Choroid plexus epithelial cell (primary cell): Measurements from ENCODE around the gene CAMP.
A peak's percentile ranks its signal among the peaks of the same experiment; 100 is the strongest.
"Not testable (repeated sequence)": the region's sequence is repeated elsewhere in the genome, so short reads cannot be mapped to it uniquely, and the experiment has no call there.

Source experiments
- DNase-seq: peaks from one replicate; pipeline ENCODE4 v3.0.0-alpha.2; 2010; ENCODE audit warnings: low read depth
- H3K4me3 ChIP-seq: 2 replicates; pipeline ENCODE4 v1.5.1; 2011; ENCODE audit warnings: low read depth, mild to moderate bottlenecking, control low read depth, low read length, moderate library complexity
- CTCF ChIP-seq: conservative IDR thresholded peaks from 2 replicates; pipeline ENCODE4 v1.5.1; 2011; ENCODE audit warnings: low read depth, mild to moderate bottlenecking, control low read depth, inconsistent platforms, low read length, moderate library complexity

Gene CAMP

GRCh38 chr3:48268936-48269561 lies 45.8 kb downstream of the CAMP start:
- DNase-seq, result no peak
- no peak overlapping the region for H3K4me3 ChIP-seq
- no peak for TF ChIP-seq CTCF

- no peak for DNase-seq
- no peak overlapping the region for H3K4me3 ChIP-seq
- no peak for TF ChIP-seq CTCF
Measured at GRCh38 chr3:48269592-48269991, 46.3 kb downstream of the CAMP start.

- H3K4me3 ChIP-seq, result no peak overlapping the region
- TF ChIP-seq CTCF, result no peak
- no peak for DNase-seq
Measured at GRCh38 chr3:48270306-48270705, 47.0 kb downstream of the CAMP start.

- DNase-seq, result not testable (repeated sequence)
Measured at GRCh38 chr3:48271223-48271622, 47.9 kb downstream of the CAMP start.

GRCh38 chr3:48271763-48272498 lies 48.6 kb downstream of the CAMP start:
- no peak overlapping the region for H3K4me3 ChIP-seq
- TF ChIP-seq CTCF, result no peak
- no peak for DNase-seq

More at GRCh38 chr3:48271223-48271622, 47.9 kb downstream of the CAMP start:
- not testable (repeated sequence) for H3K4me3 ChIP-seq

GRCh38 chr3:48273594-48274211 lies 50.4 kb downstream of the CAMP start:
- H3K4me3 ChIP-seq, result no peak overlapping the region
- TF ChIP-seq CTCF, result peak; percentile 89
- peak; percentile 77 for DNase-seq

GRCh38 chr3:48274452-48274851 lies 51.2 kb downstream of the CAMP start:
- DNase-seq, result no peak
- TF ChIP-seq CTCF, result no peak
- no peak overlapping the region for H3K4me3 ChIP-seq
